Neural cell (in vitro differentiated cells): ENCODE measurements around the gene ZBTB7A.

Source experiments
- CTCF ChIP-seq: fragments of 450-650 bp; IDR thresholded peaks from 2 replicates; pipeline ENCODE4 v1.5.1; 2014; ENCODE audit warnings: antibody characterized with exemption, mild to moderate bottlenecking, moderate library complexity; ENCODE audit not compliant: poor library complexity, severe bottlenecking
- EP300 ChIP-seq: fragments of 450-650 bp; conservative IDR thresholded peaks from 2 replicates; pipeline ENCODE4 v1.6.1; 2014; ENCODE audit warnings: antibody characterized with exemption, mild to moderate bottlenecking, moderate library complexity; ENCODE audit not compliant: poor library complexity, severe bottlenecking
- EZH2 ChIP-seq: fragments of 200-600, 300-800 bp; shearing (Covaris generic), sonication (generic); IDR thresholded peaks from 2 replicates; pipeline ENCODE4 v1.6.1; 2014; ENCODE audit warnings: antibody characterized with exemption, low read length, borderline replicate concordance, mild to moderate bottlenecking; ENCODE audit not compliant: insufficient read depth, poor library complexity, severe bottlenecking
- RAD21 ChIP-seq: fragments of 450-650 bp; conservative IDR thresholded peaks from 2 replicates; pipeline ENCODE4 v1.6.1; 2014; ENCODE audit warnings: antibody characterized with exemption, mild to moderate bottlenecking, moderate library complexity
- REST ChIP-seq: IDR thresholded peaks from 2 replicates; pipeline ENCODE4 v1.6.1; 2012; ENCODE audit warnings: borderline replicate concordance
- TAF1 ChIP-seq: IDR thresholded peaks from 2 replicates; pipeline ENCODE4 v1.6.1; 2012; ENCODE audit warnings: low read depth

GRCh38 chr19:4061178-4061682, 5.5 kb downstream of the ZBTB7A start:
- TF ChIP-seq TAF1, result no peak
- no peak for TF ChIP-seq CTCF
- no peak for TF ChIP-seq EP300
- no peak for TF ChIP-seq EZH2
- no peak for TF ChIP-seq RAD21
- no peak for TF ChIP-seq REST
